IMR-90 (cell line): ENCODE results near the gene EVI5.

Source experiments
- BHLHE40 ChIP-seq: fragments of 150-350 bp; IDR thresholded peaks from 2 replicates; pipeline ENCODE4 v1.6.1; 2016; ENCODE audit warnings: mild to moderate bottlenecking, low read depth, low read length
- POLR2A ChIP-seq: IDR thresholded peaks from 2 replicates; pipeline ENCODE4 v1.6.1; 2012; ENCODE audit warnings: mild to moderate bottlenecking, low read depth, low read length
- RFX5 ChIP-seq: IDR thresholded peaks from 2 replicates; pipeline ENCODE4 v1.8.0; 2012; ENCODE audit warnings: low read depth, mild to moderate bottlenecking, low read length, moderate library complexity
- SMC3 ChIP-seq: fragments of 150-350 bp; IDR thresholded peaks from 2 replicates; pipeline ENCODE4 v1.6.1; 2016; ENCODE audit warnings: low read depth, mild to moderate bottlenecking, antibody characterized with exemption, low read length, moderate library complexity
- TF ChIP-seq, protein P1 (sequence below): conservative IDR thresholded peaks from 2 replicates; pipeline ENCODE4 v1.5.1; 2012; ENCODE audit warnings: mild to moderate bottlenecking, low read depth, low read length, improper control_type of control experiment
- TF ChIP-seq, protein P2 (sequence below): fragments of 150-350 bp; IDR thresholded peaks from 2 replicates; pipeline ENCODE4 v1.6.1; 2017; ENCODE audit warnings: mild to moderate bottlenecking, antibody characterized with exemption, low read length, low read depth

DNA sequence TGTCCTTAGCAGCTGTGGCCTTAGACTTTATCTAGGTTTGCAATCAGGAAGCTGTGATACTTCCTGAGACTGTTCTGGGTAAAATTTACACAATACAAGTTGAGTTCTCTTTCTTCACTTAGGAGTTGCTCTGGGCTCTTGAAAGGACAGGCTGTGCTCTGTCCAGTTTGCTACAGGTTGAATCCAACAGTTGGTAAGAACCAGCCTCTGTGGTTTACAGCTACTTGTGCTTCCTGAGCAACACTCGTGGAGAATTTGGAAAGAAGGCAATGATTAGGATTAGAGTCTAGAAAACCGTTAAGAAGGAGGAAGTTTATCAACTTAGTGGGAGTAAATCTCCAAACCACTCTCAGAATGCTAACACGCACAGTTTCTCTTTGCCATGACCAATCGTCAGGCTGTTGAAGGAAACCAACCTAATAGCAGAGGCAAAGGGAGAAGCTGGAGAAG is 325.0 kb downstream of the EVI5 start:
- TF ChIP-seq, protein P1, sequence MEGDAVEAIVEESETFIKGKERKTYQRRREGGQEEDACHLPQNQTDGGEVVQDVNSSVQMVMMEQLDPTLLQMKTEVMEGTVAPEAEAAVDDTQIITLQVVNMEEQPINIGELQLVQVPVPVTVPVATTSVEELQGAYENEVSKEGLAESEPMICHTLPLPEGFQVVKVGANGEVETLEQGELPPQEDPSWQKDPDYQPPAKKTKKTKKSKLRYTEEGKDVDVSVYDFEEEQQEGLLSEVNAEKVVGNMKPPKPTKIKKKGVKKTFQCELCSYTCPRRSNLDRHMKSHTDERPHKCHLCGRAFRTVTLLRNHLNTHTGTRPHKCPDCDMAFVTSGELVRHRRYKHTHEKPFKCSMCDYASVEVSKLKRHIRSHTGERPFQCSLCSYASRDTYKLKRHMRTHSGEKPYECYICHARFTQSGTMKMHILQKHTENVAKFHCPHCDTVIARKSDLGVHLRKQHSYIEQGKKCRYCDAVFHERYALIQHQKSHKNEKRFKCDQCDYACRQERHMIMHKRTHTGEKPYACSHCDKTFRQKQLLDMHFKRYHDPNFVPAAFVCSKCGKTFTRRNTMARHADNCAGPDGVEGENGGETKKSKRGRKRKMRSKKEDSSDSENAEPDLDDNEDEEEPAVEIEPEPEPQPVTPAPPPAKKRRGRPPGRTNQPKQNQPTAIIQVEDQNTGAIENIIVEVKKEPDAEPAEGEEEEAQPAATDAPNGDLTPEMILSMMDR: no peak
- TF ChIP-seq RFX5 (no peak), BHLHE40 (no peak), SMC3 (no peak), POLR2A (no peak)
- TF ChIP-seq, protein P2, sequence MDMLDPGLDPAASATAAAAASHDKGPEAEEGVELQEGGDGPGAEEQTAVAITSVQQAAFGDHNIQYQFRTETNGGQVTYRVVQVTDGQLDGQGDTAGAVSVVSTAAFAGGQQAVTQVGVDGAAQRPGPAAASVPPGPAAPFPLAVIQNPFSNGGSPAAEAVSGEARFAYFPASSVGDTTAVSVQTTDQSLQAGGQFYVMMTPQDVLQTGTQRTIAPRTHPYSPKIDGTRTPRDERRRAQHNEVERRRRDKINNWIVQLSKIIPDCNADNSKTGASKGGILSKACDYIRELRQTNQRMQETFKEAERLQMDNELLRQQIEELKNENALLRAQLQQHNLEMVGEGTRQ: no peak
